ENCODE measurements around the gene GUCA1A.
"Not testable (repeated sequence)": the region's sequence is repeated elsewhere in the genome, so short reads cannot be mapped to it uniquely, and the experiment has no call there.

DNA sequence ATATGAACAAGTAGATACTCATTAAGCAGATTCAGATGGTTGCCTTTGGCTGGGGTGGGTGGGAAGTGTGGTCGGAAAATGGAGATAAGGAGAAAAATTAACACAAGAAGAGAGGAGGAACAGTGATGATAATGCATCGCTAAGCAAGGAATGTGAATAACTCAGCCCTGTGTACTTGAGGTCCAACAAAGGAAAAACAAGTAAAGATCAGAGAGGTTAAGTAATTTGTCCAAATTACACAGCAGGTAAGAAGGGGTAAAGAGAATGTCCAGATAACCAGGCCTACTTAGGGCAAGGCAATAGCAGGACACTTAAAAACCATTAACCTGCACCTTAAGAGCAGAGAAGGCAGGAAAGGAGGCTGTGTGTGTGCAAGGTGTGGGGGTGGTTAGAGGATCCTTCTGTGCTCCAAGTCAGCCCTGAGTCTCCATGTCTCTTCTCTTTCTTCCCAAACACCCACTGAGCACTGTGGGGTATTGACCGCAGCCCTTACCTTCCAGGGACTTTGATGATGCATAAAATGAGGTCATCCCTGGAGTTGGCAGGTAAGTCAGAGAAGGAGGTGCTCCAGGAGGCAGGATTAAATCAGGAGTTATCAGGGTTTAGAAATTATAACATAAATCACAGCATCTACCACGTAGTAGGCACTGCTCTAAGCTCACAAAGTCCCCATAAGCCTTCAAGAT is 20.5 kb upstream of the GUCA1A start:
- TF ChIP-seq, protein P1, sequence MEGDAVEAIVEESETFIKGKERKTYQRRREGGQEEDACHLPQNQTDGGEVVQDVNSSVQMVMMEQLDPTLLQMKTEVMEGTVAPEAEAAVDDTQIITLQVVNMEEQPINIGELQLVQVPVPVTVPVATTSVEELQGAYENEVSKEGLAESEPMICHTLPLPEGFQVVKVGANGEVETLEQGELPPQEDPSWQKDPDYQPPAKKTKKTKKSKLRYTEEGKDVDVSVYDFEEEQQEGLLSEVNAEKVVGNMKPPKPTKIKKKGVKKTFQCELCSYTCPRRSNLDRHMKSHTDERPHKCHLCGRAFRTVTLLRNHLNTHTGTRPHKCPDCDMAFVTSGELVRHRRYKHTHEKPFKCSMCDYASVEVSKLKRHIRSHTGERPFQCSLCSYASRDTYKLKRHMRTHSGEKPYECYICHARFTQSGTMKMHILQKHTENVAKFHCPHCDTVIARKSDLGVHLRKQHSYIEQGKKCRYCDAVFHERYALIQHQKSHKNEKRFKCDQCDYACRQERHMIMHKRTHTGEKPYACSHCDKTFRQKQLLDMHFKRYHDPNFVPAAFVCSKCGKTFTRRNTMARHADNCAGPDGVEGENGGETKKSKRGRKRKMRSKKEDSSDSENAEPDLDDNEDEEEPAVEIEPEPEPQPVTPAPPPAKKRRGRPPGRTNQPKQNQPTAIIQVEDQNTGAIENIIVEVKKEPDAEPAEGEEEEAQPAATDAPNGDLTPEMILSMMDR (IDR thresholded peaks at IDR 0.05; ENCODE audit: low read depth, low read length): not testable (repeated sequence)
- not testable (repeated sequence) for TF ChIP-seq POLR2A (IDR thresholded peaks at IDR 0.05; ENCODE audit: extremely low read depth, insufficient read length); MYC (IDR thresholded peaks at IDR 0.05; ENCODE audit: low read depth, low read length)
- TF ChIP-seq, protein P2, sequence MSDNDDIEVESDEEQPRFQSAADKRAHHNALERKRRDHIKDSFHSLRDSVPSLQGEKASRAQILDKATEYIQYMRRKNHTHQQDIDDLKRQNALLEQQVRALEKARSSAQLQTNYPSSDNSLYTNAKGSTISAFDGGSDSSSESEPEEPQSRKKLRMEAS (IDR thresholded peaks at IDR 0.05; ENCODE audit: low read depth, low read length): not testable (repeated sequence)
